HS-5 (cell line): ENCODE measurements around the gene SYNPR.
"Not testable (repeated sequence)": the region's sequence is repeated elsewhere in the genome, so short reads cannot be mapped to it uniquely, and the experiment has no call there.

Source experiments
- DNase-seq: peaks from one replicate; pipeline ENCODE4 v3.0.0-alpha.2; 2012; ENCODE audit warnings: low read depth

The SYNPR gene

GRCh38 chr3:63624941-63625560 is 346.9 kb downstream of the SYNPR start:
- peak; percentile 91 for DNase-seq

- DNase-seq: no peak
These were observed 353.6 kb downstream of the SYNPR start for GRCh38 chr3:63631670-63632069.

- no peak for DNase-seq
These were observed 357.1 kb downstream of the SYNPR start for GRCh38 chr3:63635186-63635585.

- DNase-seq: no peak
These were observed 361.7 kb downstream of the SYNPR start for GRCh38 chr3:63639806-63640205.

GRCh38 chr3:63642488-63642887 is 364.4 kb downstream of the SYNPR start:
- no peak for DNase-seq

- DNase-seq: no peak
These were observed 366.2 kb downstream of the SYNPR start for GRCh38 chr3:63644212-63644797.

DNA sequence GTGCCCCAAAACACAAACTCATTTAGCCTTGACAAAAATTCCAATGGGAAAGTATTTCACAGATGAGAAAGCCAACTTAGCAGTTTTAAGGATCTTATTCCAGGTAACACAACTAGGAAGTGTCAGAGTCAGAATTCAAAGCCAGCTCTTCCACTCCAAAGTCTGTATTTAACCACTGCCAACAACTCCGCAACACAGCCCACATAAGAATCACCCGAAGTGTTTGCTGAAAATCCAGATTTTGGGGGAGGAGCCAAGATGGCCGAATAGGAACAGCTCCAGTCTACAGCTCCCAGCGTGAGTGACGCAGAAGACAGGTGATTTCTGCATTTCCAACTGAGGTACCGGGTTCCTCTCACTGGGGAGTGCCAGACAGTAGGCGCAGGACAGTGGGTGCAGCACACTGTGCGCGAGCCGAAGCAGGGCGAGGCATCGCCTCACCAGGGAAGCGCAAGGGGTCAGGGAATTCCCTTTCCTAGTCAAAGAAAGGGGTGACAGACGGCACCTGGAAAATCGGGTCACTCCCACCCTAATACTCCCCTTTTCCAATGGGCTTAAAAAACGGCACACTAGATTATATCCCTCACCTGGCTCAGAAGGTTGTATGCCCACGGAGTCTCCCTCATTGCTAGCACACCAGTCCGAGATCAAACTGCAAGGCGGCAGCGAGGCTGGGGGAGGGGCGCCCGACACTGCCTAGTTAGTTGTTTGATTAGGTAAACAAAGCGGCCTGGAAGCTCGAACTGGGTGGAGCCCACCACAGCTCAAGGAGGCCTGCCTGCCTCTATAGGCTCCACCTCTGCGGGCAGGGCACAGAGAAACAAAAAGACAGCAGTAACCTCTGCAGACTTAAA is 367.0 kb downstream of the SYNPR start:
- not testable (repeated sequence) for DNase-seq

GRCh38 chr3:63652066-63652725 is 374.1 kb downstream of the SYNPR start, which contains the start of gene SNTN:
Gene SNTN, plus strand, starts transcription at chr3:63652675. Its CDS starts 13 bp downstream, at chr3:63652688.
- DNase-seq: no peak

DNA sequence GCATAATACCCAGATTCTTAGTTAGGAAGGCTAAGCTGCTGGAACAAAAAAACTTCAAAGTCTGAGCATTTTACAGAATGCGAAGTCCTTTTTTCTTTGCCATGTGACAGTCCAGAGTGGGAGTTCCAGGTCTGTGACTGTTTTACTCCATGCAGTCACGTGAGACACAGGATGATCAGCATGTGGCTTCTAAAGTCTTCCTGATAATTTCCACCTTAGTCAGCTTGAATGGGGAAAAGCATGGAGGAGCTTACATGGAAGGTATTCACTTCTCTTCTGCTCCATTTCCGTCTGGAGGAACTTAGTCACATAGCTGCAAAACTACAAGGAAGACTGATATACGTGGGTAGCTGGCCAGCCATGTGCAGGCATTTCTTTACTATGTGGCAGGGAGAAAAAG is 376.1 kb downstream of the SYNPR start:
- DNase-seq: no peak

GRCh38 chr3:63654931-63655330 is 376.8 kb downstream of the SYNPR start:
- DNase-seq: no peak

- DNase-seq: peak; percentile 79
These were observed 377.4 kb downstream of the SYNPR start for GRCh38 chr3:63655519-63655918.

DNA sequence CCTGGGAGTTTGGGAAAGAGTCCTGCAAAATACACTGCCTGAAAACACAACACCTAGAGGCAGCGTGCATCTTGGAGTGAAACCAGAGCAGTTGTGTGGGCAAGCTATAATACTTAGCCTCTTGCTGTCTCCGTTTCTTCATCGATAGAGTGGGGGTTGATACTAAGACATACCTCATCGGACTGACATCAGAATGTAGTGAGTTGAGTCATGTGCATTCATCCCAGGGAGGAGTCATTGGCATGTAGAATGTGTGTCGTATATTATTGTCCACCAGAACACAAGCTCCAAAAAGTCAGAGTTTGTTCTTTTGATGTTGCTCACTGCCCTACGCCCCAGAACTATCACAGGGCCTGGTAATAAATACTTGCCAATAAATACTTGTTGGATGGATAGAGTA is 378.7 kb downstream of the SYNPR start:
- DNase-seq: peak; percentile 62

DNA sequence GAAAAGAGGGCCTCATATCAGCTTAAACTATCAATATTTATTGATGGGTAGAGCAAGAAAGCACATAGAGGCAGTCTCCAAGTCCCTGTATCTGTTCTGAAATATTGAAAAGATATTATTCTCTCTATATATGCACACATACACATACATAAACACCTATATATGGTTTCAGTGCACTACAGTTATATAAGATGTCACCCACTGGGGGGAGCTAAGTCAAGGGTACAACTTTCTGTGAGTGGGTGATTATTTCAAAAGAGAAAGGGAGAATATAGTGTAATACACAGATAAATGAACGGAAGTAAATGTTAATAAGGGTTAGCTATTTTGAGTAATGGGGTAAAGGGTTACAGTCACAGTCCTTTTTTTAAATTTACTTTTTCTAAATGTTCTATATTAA is 383.1 kb downstream of the SYNPR start:
- no peak for DNase-seq

DNA sequence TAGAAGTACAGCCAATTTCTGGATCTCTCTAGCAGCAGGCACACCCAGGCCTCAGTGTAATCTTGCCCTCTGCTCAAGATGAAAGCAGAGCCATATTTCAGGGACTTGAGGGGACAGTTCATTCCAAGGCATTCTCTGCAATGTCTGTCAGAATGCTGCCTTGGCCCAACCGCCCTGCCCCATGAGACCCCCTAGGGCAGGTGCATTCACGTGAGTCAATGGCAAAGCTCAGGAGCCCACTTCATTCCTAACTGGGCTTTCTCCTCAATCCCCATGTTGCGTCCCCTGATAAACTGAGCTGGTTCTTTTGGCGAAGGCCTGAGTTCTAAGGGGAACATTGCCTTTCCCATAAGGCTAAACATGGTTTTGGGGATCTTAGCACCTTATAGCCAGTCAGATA is 383.9 kb downstream of the SYNPR start:
- DNase-seq: no peak

- no peak for DNase-seq
These were observed 384.4 kb downstream of the SYNPR start for GRCh38 chr3:63662500-63662899.
